Measurements from ENCODE around the gene MAD1L1.
"Not testable (repeated sequence)": the region's sequence is repeated elsewhere in the genome, so short reads cannot be mapped to it uniquely, and the experiment has no call there.

The MAD1L1 gene

DNA sequence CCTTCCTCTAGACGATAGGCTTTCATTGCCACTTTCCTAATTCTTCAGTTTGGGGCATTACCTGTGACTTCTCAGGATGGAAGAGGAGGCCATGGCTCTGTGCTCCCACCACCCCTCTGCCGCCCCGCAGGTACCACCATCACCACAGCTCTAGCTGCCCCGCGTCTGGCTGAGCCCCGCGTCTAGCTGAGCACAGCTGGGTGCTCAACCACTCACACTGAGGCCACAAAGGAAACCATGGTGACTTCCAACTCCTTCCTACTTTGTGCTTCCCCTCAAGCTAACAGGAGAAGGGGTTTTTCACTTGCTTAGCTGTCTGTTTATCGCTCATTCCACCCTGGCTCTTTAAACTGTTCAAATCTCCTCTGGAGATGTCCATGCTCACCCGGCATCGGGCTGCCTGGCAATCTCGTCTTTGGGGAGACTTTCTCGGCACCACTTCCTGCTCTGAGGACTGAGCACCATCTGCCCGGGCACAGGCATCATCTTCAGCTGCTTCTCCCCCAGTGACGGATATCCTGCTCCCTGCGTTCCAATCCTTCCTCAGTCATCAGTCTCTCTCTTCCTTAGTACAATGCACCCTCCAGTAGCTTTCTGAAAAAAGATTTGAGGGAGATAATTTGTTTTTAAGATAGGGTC, 59.4 kb downstream of the MAD1L1 start:
- DNase-seq (ENCODE audit: low spot score), result no peak

DNA sequence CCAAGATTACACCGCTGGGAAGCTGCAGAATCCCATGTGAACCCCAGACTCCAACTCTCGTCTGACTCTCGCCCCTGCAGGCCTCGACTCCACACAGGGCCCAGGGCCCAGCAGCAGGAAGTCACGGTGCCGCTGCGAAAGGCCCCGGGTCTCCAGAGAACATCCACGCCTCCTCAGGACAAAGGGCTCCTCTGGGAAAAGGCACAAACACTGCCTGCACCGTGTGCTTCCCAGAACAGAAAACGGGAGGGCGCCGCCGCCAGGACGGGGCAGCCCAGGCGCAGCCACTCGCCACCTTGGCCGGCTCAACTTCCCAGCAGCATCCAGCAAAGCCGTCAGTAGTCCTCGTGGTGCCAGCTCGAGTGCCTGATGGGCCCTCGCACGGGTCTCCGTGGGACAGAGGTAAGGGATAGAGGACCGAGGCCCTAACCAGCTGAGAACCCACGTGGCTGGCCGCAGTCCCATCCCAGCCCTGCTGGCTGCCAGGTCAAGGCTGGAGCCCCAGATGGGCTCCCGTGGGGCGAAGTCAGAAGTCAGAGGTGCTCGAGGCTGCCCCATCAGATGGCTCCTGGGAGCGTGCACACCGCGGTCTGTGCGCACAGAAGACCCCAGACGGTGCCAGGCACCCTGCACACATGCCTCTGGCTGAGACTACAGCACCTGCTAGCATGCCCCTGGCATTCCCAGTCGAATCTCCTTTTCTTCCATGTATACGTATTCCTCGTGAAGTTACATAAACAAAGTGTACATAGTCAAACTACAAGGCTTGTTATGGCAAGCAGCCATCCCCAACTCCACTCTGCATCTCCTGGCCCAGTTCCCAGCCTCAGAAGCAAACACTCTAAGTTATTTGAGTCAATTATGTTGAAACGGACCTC, 60.2 kb downstream of the MAD1L1 start:
- peak; percentile 47 for DNase-seq (ENCODE audit: low spot score)

DNA sequence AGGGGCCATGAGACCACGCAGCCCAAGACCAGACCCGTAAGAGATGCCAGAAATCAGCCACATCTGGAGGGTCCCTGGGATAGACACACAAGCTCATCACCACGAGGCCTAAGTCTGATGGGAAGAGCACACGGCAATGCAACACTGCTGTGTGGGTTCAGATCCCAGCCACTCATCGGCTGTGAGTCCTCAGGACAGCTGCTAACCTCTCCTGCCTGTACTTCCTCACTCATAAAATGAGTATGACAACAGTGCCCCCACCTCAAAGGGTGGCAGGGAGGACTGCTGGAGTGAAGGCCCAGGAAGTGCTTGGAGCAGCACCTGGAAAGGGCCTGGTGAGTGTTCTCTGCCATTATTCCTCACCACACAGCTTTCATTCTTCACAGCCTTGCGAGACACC, 60.9 kb downstream of the MAD1L1 start:
- DNase-seq (ENCODE audit: low spot score), result no peak

- DNase-seq (ENCODE audit: low spot score), result no peak
Measured at GRCh38 chr7:2170576-2171521, 61.9 kb downstream of the MAD1L1 start.

DNA sequence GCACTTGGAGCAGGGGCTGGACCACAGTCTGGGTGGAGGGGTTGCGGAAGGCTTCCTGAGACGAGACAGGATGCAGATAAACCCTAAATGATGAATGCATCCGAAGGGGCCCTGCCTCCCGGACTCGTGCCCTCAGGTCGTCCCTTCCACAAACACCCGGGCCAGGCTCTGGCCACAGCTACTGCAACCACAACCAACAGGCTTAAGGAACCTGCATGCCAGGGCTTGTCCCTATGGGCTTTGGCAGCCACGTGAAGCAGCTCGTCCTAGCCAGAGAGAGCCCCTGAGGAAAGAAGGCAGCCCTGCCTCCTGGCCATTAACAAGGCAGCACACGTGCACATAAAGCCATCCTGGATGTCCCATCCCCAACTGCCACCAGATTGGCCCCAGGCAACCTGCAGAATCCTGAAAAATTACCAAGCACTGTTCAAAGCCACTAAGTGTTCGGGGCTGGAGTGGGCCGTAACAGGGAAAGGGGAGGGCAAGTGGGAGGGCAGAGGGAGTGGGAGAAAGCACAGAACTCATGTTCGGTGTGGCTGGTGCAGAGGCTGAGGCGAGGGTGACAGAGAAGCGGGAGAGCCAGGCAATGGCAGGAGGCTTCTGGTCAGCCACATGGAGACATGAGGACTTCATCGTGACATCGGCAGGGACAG, 62.7 kb downstream of the MAD1L1 start:
- no peak for DNase-seq (ENCODE audit: low spot score)

- DNase-seq (ENCODE audit: low spot score), result no peak
Measured at GRCh38 chr7:2168615-2169311, 64.0 kb downstream of the MAD1L1 start.

DNA sequence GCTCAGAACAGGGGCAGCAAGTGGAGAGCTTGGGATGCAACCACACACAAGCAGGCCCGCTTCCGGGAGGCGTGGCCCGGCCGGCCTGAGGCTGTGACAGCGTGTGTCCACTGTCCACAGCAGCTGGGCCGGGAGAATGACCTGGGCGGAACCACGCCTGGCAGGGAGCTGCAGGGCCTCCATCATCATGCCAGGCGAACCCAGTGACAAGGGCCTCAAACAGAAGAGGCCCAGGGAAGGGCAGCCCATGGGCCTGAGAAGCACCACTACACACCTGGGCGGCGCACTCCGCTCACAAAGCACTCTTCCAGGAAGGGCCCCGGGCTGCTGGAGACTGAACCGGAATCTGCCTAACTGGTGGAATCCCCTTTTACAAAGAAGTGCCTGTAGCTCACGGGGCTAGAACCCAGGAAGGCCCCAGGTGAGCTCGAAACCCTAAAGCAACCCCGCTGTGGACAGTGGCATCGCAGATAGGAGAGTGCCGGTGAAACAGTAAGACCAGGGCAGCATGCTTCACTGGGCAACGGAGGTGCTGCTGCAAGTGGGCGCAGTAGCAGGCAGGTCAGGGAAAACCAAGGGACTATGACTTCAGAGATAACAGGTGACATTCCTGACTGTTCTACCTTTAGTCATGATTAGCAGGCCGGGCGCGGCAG, 66.0 kb downstream of the MAD1L1 start:
- DNase-seq (ENCODE audit: low spot score), result no peak

- no peak for DNase-seq (ENCODE audit: low spot score)
Measured at GRCh38 chr7:2165610-2166594, 66.8 kb downstream of the MAD1L1 start.

- no peak for DNase-seq (ENCODE audit: low spot score)
Measured at GRCh38 chr7:2165239-2165609, 67.5 kb downstream of the MAD1L1 start.

DNA sequence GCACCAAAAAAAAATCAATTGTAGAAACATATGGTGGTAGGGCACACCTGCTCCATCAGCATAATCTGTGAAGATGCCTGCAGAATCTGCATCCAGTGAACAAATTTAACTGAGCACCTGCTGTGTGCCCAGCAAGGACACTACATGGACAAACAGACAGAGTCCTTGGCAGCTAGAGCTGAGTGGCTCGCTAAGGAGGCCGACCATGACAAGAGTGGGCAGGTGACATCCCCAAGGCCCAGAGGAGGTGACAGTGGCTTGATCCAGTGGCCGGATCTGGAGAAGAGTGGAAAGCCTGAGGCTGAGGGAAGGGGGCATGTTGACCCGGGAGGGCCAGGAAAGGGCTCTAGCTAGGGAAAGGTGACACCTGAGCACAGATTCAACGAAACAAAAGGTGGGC, 68.1 kb downstream of the MAD1L1 start:
- DNase-seq (ENCODE audit: low spot score), result no peak

GRCh38 chr7:2163600-2164555, 68.9 kb downstream of the MAD1L1 start:
- no peak for DNase-seq (ENCODE audit: low spot score)

DNA sequence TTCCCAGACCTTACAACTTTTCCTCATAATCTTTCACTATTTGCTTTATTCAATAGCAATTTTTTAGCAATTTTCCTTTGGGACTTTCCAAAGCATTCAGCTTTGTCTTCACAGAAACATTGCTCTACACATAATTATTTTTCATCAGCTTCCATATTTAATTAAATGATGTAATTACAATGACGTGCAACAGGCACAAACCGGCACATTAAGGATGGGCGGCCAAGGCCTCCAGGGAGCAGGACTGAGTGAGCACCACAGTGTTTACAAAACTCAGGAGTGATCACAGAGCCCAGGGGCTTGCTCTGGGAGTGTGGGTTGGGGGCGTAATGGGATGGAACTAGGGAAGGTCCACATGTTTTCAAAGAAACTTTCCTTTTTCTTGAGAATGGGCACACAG, 69.8 kb downstream of the MAD1L1 start:
- peak; percentile 22 for DNase-seq (ENCODE audit: low spot score)

- DNase-seq (ENCODE audit: low spot score), result not testable (repeated sequence)
Measured at GRCh38 chr7:2162004-2162902, 70.5 kb downstream of the MAD1L1 start.

GRCh38 chr7:2159176-2159520, 73.6 kb downstream of the MAD1L1 start:
- DNase-seq (ENCODE audit: low spot score), result no peak

DNA sequence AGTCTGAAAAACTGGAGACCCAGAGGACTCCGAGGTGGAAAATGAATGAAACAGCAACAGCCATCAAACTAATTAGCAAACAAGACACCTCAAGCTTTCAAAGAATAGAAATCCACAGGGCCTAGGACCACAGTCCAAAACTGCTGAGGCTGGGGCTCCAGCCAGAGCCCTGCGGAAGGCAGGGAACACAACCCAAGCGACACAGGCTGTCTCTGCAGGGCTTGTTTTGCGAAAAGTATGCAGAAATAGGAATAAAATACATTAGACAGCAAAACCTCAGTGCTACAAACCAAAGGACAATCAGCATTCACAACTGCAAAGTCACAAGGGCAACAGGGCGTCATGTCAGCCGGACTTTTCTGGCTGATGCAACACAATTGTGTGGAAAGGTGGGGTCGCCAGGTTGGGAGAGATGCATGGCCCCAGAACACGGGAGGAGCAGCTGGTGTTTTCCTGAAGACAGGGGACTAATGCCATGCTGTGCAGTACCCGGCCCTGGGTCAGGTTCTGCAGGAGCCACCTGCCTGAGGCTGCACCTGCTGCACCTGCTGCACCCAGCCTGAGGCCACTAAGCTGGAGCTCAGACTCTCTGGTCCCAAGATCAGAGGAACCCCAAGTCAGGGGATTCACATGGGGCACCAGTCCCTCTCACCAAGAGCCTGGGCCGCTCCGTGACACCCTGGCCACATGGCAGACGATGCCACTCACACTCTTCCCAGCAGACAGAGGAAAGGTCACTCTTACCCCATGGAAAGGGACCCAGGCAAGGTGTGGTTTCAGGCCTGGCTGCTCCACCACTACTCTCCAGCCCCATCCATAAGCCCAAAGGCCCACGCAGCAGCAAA, 74.2 kb downstream of the MAD1L1 start:
- no peak for DNase-seq (ENCODE audit: low spot score)

- DNase-seq (ENCODE audit: low spot score), result peak; percentile 89
Measured at GRCh38 chr7:2157473-2158279, 75.1 kb downstream of the MAD1L1 start.

Measured in AG08395 (cell line).